H9 (cell line): Measurements from ENCODE around the gene PARD6G. TPM values are rescaled to one million over a fixed set of nuclear protein-coding genes. Genes with fewer than 3 reads are reported as not detected.

ENCODE experiments used
- DNase-seq: peaks from one replicate; pipeline ENCODE4 v3.0.0-alpha.2; 2017
- H2AFZ ChIP-seq: one replicate; pipeline ENCODE4 v1.6.1; 2013; ENCODE audit warnings: mild to moderate bottlenecking, low read length, control low read depth, moderate library complexity
- H2AK5ac ChIP-seq: 2 replicates; pipeline ENCODE4 v1.6.1; 2013; ENCODE audit warnings: low read length, control low read depth, mixed read lengths; ENCODE audit not compliant: insufficient read length
- H2BK120ac ChIP-seq: one replicate; pipeline ENCODE4 v1.6.1; 2013; ENCODE audit warnings: low read depth, mild to moderate bottlenecking, low read length, control low read depth, inconsistent platforms; ENCODE audit not compliant: poor library complexity, severe bottlenecking
- H2BK12ac ChIP-seq: 2 replicates; pipeline ENCODE4 v1.6.1; 2013; ENCODE audit warnings: low read length, control low read depth, mixed read lengths, low read depth; ENCODE audit not compliant: insufficient read length
- H2BK15ac ChIP-seq: 2 replicates; pipeline ENCODE4 v1.6.1; 2013; ENCODE audit warnings: low read depth, low read length, control low read depth
- H2BK20ac ChIP-seq: one replicate; pipeline ENCODE4 v1.6.1; 2013; ENCODE audit warnings: low read depth, mild to moderate bottlenecking, low read length, control low read depth, inconsistent platforms; ENCODE audit not compliant: poor library complexity, severe bottlenecking
- H2BK5ac ChIP-seq: 2 replicates; pipeline ENCODE4 v1.6.1; 2013; ENCODE audit warnings: low read length, control low read depth, mixed read lengths; ENCODE audit not compliant: insufficient read length
- H3K14ac ChIP-seq: 2 replicates; pipeline ENCODE4 v1.6.1; 2013; ENCODE audit warnings: low read length, control low read depth; ENCODE audit not compliant: insufficient read depth
- H3K18ac ChIP-seq: 2 replicates; pipeline ENCODE4 v1.6.1; 2013; ENCODE audit warnings: low read depth, mild to moderate bottlenecking, mixed read lengths, low read length, control low read depth; ENCODE audit not compliant: insufficient read length
- H3K23ac ChIP-seq: 2 replicates; pipeline ENCODE4 v1.6.1; 2013; ENCODE audit warnings: low read length, control low read depth, mixed read lengths, low read depth; ENCODE audit not compliant: insufficient read length
- H3K23me2 ChIP-seq: 2 replicates; pipeline ENCODE4 v1.6.1; 2013; ENCODE audit warnings: low read depth, mild to moderate bottlenecking, mixed read lengths, low read length, control low read depth; ENCODE audit not compliant: insufficient read length, poor library complexity, severe bottlenecking
- H3K27ac ChIP-seq: 2 replicates; pipeline ENCODE4 v1.5.1; 2013; ENCODE audit warnings: low read length, control low read depth, mixed read lengths, low read depth; ENCODE audit not compliant: insufficient read length
- H3K27me3 ChIP-seq: 2 replicates; pipeline ENCODE4 v1.6.1; 2013; ENCODE audit warnings: low read length, control low read depth, inconsistent platforms; ENCODE audit not compliant: insufficient read depth
- H3K4ac ChIP-seq: 2 replicates; pipeline ENCODE4 v1.6.1; 2013; ENCODE audit warnings: low read depth, mild to moderate bottlenecking, control low read depth, inconsistent platforms, low read length, moderate library complexity
- H3K4me1 ChIP-seq: 2 replicates; pipeline ENCODE4 v1.6.1; 2013; ENCODE audit warnings: low read length, control low read depth, inconsistent platforms; ENCODE audit not compliant: insufficient read depth
- H3K4me2 ChIP-seq: 2 replicates; pipeline ENCODE4 v1.6.1; 2013; ENCODE audit warnings: low read length, control low read depth, mixed read lengths; ENCODE audit not compliant: insufficient read length, insufficient read depth
- H3K56ac ChIP-seq: 2 replicates; pipeline ENCODE4 v1.6.1; 2013; ENCODE audit warnings: low read depth, mild to moderate bottlenecking, mixed read lengths, low read length, control low read depth; ENCODE audit not compliant: insufficient read length
- H3K79me1 ChIP-seq: 2 replicates; pipeline ENCODE4 v1.6.1; 2013; ENCODE audit warnings: low read depth, mild to moderate bottlenecking, moderate library complexity, low read length, control low read depth, inconsistent platforms; ENCODE audit not compliant: insufficient read depth, poor library complexity, severe bottlenecking
- H3K79me2 ChIP-seq: 2 replicates; pipeline ENCODE4 v1.6.1; 2013; ENCODE audit warnings: low read length, control low read depth, inconsistent platforms; ENCODE audit not compliant: insufficient read depth
- H3K9ac ChIP-seq: 2 replicates; pipeline ENCODE4 v1.6.1; 2013; ENCODE audit warnings: low read length, control low read depth, mixed read lengths; ENCODE audit not compliant: insufficient read length; ENCODE audit errors: extremely low read depth
- H3K9me3 ChIP-seq: one replicate; pipeline ENCODE4 v1.6.1; 2013; ENCODE audit warnings: low read depth, low read length, inconsistent platforms; ENCODE audit not compliant: control insufficient read depth
- H3T11ph ChIP-seq: one replicate; pipeline ENCODE4 v1.6.1; 2013; ENCODE audit warnings: mild to moderate bottlenecking, low read length, control low read depth, inconsistent platforms
- H4K20me1 ChIP-seq: one replicate; pipeline ENCODE4 v1.6.1; 2013; ENCODE audit not compliant: control insufficient read depth, insufficient read length, insufficient read depth
- H4K5ac ChIP-seq: 2 replicates; pipeline ENCODE4 v1.6.1; 2013; ENCODE audit warnings: low read depth, mild to moderate bottlenecking, mixed read lengths, low read length, control low read depth; ENCODE audit not compliant: insufficient read length
- H4K8ac ChIP-seq: replicated peaks from 2 replicates; pipeline ENCODE4 v1.6.1; 2013; ENCODE audit warnings: low read length, control low read depth, mixed read lengths, low read depth; ENCODE audit not compliant: insufficient read length
- H4K91ac ChIP-seq: 2 replicates; pipeline ENCODE4 v1.6.1; 2013; ENCODE audit warnings: low read depth, mild to moderate bottlenecking, moderate library complexity, mixed read lengths, low read length, control low read depth; ENCODE audit not compliant: insufficient read length
- H3K27ac Mint-ChIP-seq, 3 experiments: 2 replicates in 2 of 3; 3 replicates in 1 of 3; pipeline ENCODE4 v1.8.0; 2020 to 2021; ENCODE audit warnings: mixed read lengths in 3 of 3, mild to moderate bottlenecking in 1 of 3, moderate library complexity in 1 of 3
- H3K27me3 Mint-ChIP-seq: 2 replicates; pipeline ENCODE4 v1.8.0; 2021; ENCODE audit warnings: low read depth, mild to moderate bottlenecking, moderate library complexity, mixed read lengths
- H3K36me3 Mint-ChIP-seq, 3 experiments: 2 replicates in 2 of 3; 3 replicates in 1 of 3; pipeline ENCODE4 v1.8.0; 2020 to 2021; ENCODE audit warnings: low read depth in 3 of 3, mixed read lengths in 3 of 3; ENCODE audit not compliant: insufficient read depth in 1 of 3
- H3K4me1 Mint-ChIP-seq, 2 experiments: 2 replicates each; pipeline ENCODE4 v1.8.0; 2020; ENCODE audit warnings: mixed read lengths in 2 of 2
- H3K4me3 Mint-ChIP-seq, 2 experiments: 2 replicates in 1 of 2; 3 replicates in 1 of 2; pipeline ENCODE4 v1.8.0; 2020 to 2021; ENCODE audit warnings: mild to moderate bottlenecking in 2 of 2, mixed read lengths in 2 of 2, moderate library complexity in 1 of 2
- H3K9me3 Mint-ChIP-seq, 2 experiments: 2 replicates in 1 of 2; 3 replicates in 1 of 2; pipeline ENCODE4 v1.8.0; 2020; ENCODE audit warnings: mild to moderate bottlenecking in 2 of 2, mixed read lengths in 2 of 2, moderate library complexity in 1 of 2
- CTCF ChIP-seq: fragments of 200-600 bp; sonication (generic); conservative IDR thresholded peaks from 3 replicates; pipeline ENCODE4 v1.8.0; 2021; ENCODE audit warnings: antibody characterized with exemption, mild to moderate bottlenecking
- WGBS: extraction: QIAGEN DNeasy Blood & Tissue Kit; methylation state at CpG from one replicate; pipeline ENCODE4 v1.1.7; 2013; ENCODE audit warnings: missing lambda C conversion rate, low lambda C conversion rate, mixed read lengths; ENCODE audit not compliant: insufficient read length; ENCODE audit errors: extremely low coverage; 5-methylcytosine and 5-hydroxymethylcytosine counted together
- total RNA-seq: library from RNA; stranded (reverse); gene quantifications from 2 replicates; pipeline ENCODE4 v1.2.1, GENCODE V29; 2021

Gene PARD6G
- total RNA-seq, 1 experiment from 2014 or later = 11.2 TPM

- Mint-ChIP-seq H3K36me3 (peaks cover 0 to 4% (median 3%) of the 10 kb centered on the region in 3 experiments; a peak in 4 of 7 replicates), H3K4me1 (peaks cover 3 to 8% of the 10 kb centered on the region in 2 experiments; a peak in 3 of 4 replicates), H3K9me3 (peaks cover 3 to 4% of the 10 kb centered on the region in 2 experiments; a peak in 4 of 5 replicates), H3K27me3 (peaks cover 7% of the 10 kb centered on the region), H3K27ac (no peak overlapping the region; a peak in 1 of 7 replicates), H3K4me3 (no peak overlapping the region)
- Histone ChIP-seq H3K23ac (no peak overlapping the region), H3K14ac (no peak overlapping the region), H3K9me3 (no peaks in the 10 kb centered on the region), H2AK5ac (no peak overlapping the region), H4K8ac (no peak overlapping the region), H2BK15ac (no peak overlapping the region), H4K20me1 (no peaks in the 10 kb centered on the region), H2AFZ (no peak overlapping the region), H3K56ac (no peak overlapping the region), H3K4ac (no peak overlapping the region), H3K27ac (no peak overlapping the region), H3K18ac (no peak overlapping the region), H3K27me3 (no peaks in the 10 kb centered on the region), H3T11ph (no peak overlapping the region), H2BK120ac (no peak overlapping the region), H4K5ac (no peak overlapping the region), H3K4me1 (no peaks in the 10 kb centered on the region), H3K4me2 (no peak overlapping the region), H2BK20ac (no peak overlapping the region), H3K79me2 (no peaks in the 10 kb centered on the region), H2BK12ac (no peak overlapping the region), H4K91ac (no peak overlapping the region), H3K23me2 (no peaks in the 10 kb centered on the region), H3K79me1 (no peaks in the 10 kb centered on the region), H2BK5ac (no peak overlapping the region), H3K9ac (no peak overlapping the region)
- TF ChIP-seq CTCF = no peak
- no CpG with 5 or more reads among the region's 7 CpGs for WGBS
- DNase-seq = no peak
Observed at GRCh38 chr18:80170395-80171053, 76.8 kb downstream of the PARD6G start.
